HEK293 (cell line): ENCODE results near the gene CPE.

Experiments
- ZNF292 ChIP-seq: fragments of 450-650 bp; formaldehyde crosslinking; IDR thresholded peaks from 2 replicates; pipeline ENCODE4 v1.5.1; 2016; ENCODE audit warnings: low read depth, missing biosample characterization, missing genetic modification characterization, borderline replicate concordance
- ZNF423 ChIP-seq: fragments of 450-650 bp; formaldehyde crosslinking; IDR thresholded peaks from 2 replicates; pipeline ENCODE4 v1.5.1; 2016; ENCODE audit warnings: missing biosample characterization, missing genetic modification characterization
- TF ChIP-seq, protein P1 (sequence below): fragments of 450-650 bp; formaldehyde crosslinking; IDR thresholded peaks from 2 replicates; pipeline ENCODE4 v1.5.1; 2016; ENCODE audit warnings: missing biosample characterization, missing genetic modification characterization

DNA sequence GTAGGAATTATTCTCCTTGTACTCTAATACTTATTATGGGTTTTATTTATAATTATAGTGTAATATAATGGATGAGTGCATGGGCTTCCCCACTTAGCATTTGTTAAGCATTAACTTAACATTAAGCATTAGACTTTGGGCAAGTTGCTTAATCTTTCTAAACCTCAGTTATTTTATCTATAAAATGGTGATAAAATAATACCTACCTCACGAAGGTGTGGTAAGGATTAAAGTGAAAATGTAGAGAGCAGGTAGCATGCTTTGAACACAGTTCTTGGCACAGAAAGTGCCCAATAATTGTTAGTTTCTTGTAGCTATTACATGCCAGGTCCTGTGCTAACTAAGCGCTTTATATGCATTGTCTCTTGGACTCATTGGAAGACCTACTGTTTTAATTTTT, 48.7 kb upstream of the CPE start:
- TF ChIP-seq, protein P1, sequence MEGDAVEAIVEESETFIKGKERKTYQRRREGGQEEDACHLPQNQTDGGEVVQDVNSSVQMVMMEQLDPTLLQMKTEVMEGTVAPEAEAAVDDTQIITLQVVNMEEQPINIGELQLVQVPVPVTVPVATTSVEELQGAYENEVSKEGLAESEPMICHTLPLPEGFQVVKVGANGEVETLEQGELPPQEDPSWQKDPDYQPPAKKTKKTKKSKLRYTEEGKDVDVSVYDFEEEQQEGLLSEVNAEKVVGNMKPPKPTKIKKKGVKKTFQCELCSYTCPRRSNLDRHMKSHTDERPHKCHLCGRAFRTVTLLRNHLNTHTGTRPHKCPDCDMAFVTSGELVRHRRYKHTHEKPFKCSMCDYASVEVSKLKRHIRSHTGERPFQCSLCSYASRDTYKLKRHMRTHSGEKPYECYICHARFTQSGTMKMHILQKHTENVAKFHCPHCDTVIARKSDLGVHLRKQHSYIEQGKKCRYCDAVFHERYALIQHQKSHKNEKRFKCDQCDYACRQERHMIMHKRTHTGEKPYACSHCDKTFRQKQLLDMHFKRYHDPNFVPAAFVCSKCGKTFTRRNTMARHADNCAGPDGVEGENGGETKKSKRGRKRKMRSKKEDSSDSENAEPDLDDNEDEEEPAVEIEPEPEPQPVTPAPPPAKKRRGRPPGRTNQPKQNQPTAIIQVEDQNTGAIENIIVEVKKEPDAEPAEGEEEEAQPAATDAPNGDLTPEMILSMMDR (tag by site-specific recombination) = no peak
- TF ChIP-seq ZNF292 (no peak), ZNF423 (tag by site-specific recombination) (no peak)
